Trophoblast cell (in vitro differentiated cells and primary cell): ENCODE results near the gene IMPG1.
A peak's percentile ranks its signal among the peaks of the same experiment; 100 is the strongest.

ENCODE experiments used
- DNase-seq, 2 donors: peaks; one replicate each; pipeline ENCODE4 v3.0.0-alpha.2; 2016
- H2AFZ ChIP-seq: 2 replicates; pipeline ENCODE4 v1.6.1; 2013; ENCODE audit warnings: low read length, moderate library complexity, mild to moderate bottlenecking; ENCODE audit not compliant: insufficient read depth, poor library complexity
- H2AK5ac ChIP-seq: 2 replicates; pipeline ENCODE4 v1.6.1; 2013; ENCODE audit warnings: mild to moderate bottlenecking, low read length
- H2BK120ac ChIP-seq: 2 replicates; pipeline ENCODE4 v1.6.1; 2013; ENCODE audit warnings: low read length, mild to moderate bottlenecking, moderate library complexity; ENCODE audit not compliant: insufficient read depth, poor library complexity
- H2BK12ac ChIP-seq: 2 replicates; pipeline ENCODE4 v1.6.1; 2013; ENCODE audit warnings: mild to moderate bottlenecking, low read length, moderate library complexity
- H2BK5ac ChIP-seq: 2 replicates; pipeline ENCODE4 v1.6.1; 2013; ENCODE audit warnings: low read length, low read depth, moderate library complexity, mild to moderate bottlenecking; ENCODE audit not compliant: poor library complexity
- H3K14ac ChIP-seq: 2 replicates; pipeline ENCODE4 v1.6.1; 2013; ENCODE audit warnings: mild to moderate bottlenecking, low read length
- H3K18ac ChIP-seq: 2 replicates; pipeline ENCODE4 v1.6.1; 2013; ENCODE audit warnings: mild to moderate bottlenecking, low read length
- H3K23ac ChIP-seq: 2 replicates; pipeline ENCODE4 v1.6.1; 2013; ENCODE audit warnings: low read length
- H3K27ac ChIP-seq: 2 replicates; pipeline ENCODE4 v1.5.1; 2013; ENCODE audit warnings: low read depth, mild to moderate bottlenecking, inconsistent platforms, low read length, moderate library complexity
- H3K27me3 ChIP-seq: 2 replicates; pipeline ENCODE4 v1.6.1; 2013; ENCODE audit warnings: inconsistent platforms, mild to moderate bottlenecking, low read length, moderate library complexity; ENCODE audit not compliant: insufficient read depth
- H3K36me3 ChIP-seq, 2 experiments: 1 replicate in 1 of 2; 2 replicates in 1 of 2; pipeline ENCODE4 v1.6.1; 2013; ENCODE audit warnings: low read length in 2 of 2, mild to moderate bottlenecking in 2 of 2, moderate library complexity in 1 of 2; ENCODE audit not compliant: insufficient read depth in 2 of 2, control insufficient read depth in 1 of 2
- H3K4ac ChIP-seq: 2 replicates; pipeline ENCODE4 v1.6.1; 2013; ENCODE audit warnings: low read depth, mild to moderate bottlenecking, low read length, moderate library complexity
- H3K4me1 ChIP-seq, 2 experiments: 1 replicate in 1 of 2; 2 replicates in 1 of 2; pipeline ENCODE4 v1.6.1; 2013; ENCODE audit warnings: low read length in 2 of 2, mild to moderate bottlenecking in 2 of 2, moderate library complexity in 1 of 2; ENCODE audit not compliant: insufficient read depth in 2 of 2, control insufficient read depth in 1 of 2
- H3K4me2 ChIP-seq: 2 replicates; pipeline ENCODE4 v1.6.1; 2013; ENCODE audit warnings: inconsistent platforms, mild to moderate bottlenecking, low read length, moderate library complexity
- H3K4me3 ChIP-seq: 2 replicates; pipeline ENCODE4 v1.5.1; 2013; ENCODE audit warnings: mild to moderate bottlenecking, low read depth, low read length, inconsistent platforms
- H3K79me1 ChIP-seq: one replicate; pipeline ENCODE4 v1.6.1; 2013; ENCODE audit warnings: low read length
- H3K79me2 ChIP-seq: 2 replicates; pipeline ENCODE4 v1.6.1; 2013; ENCODE audit warnings: low read length, mild to moderate bottlenecking; ENCODE audit not compliant: control insufficient read depth, insufficient read depth, poor library complexity
- H3K9ac ChIP-seq: 2 replicates; pipeline ENCODE4 v1.6.1; 2013; ENCODE audit warnings: mild to moderate bottlenecking, low read length
- H3K9me3 ChIP-seq: 2 replicates; pipeline ENCODE4 v1.6.1; 2013; ENCODE audit warnings: low read depth, mild to moderate bottlenecking, control low read depth, inconsistent platforms, low read length; ENCODE audit not compliant: insufficient read depth
- H4K12ac ChIP-seq: 2 replicates; pipeline ENCODE4 v1.6.1; 2013; ENCODE audit warnings: low read depth, mild to moderate bottlenecking, low read length, moderate library complexity
- H4K8ac ChIP-seq: 2 replicates; pipeline ENCODE4 v1.6.1; 2013; ENCODE audit warnings: low read depth, mild to moderate bottlenecking, low read length, moderate library complexity
- H4K91ac ChIP-seq: one replicate; pipeline ENCODE4 v1.6.1; 2013; ENCODE audit warnings: low read depth, mild to moderate bottlenecking, low read length, moderate library complexity
- WGBS: extraction: QIAGEN DNeasy Blood & Tissue Kit; methylation state at CpG from one replicate; pipeline ENCODE4 v1.1.7; 2013; ENCODE audit warnings: missing lambda C conversion rate; ENCODE audit not compliant: insufficient read length, insufficient coverage; ENCODE audit errors: extremely low coverage; 5-methylcytosine and 5-hydroxymethylcytosine counted together

IMPG1 gene

DNA sequence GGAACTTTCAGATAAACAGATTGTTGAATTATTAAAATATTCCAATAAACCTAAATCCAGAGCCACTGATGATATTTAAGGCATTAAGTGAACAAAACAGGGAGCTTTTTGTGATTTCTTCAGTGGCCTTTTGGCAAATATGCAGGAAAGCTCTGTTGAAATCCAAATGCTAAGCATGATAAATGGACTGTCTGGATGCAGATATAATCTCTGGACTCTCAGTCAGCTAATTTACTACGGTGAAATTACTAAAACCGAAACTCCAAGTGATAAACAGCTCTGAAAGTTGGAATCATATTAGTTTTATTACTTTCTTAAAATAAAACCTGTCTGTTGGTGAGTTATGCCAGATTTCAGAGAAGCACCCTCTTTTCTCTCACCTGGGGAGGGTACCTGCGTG is 120.3 kb downstream of the IMPG1 start:
- H4K91ac ChIP-seq: no peak overlapping the region
- no peak overlapping the region for H2AK5ac ChIP-seq
- DNase-seq: peak; percentile 49 to 83
- no peak overlapping the region for H4K12ac ChIP-seq
- no peak overlapping the region for H3K14ac ChIP-seq
- H3K4me3 ChIP-seq: no peak overlapping the region
- H3K18ac ChIP-seq: no peak overlapping the region
- H4K8ac ChIP-seq: no peak overlapping the region
- H3K27ac ChIP-seq: no peak overlapping the region
- H3K9ac ChIP-seq: no peak overlapping the region
- H2BK12ac ChIP-seq: no peak overlapping the region
- peaks cover 6 to 8% of the 10 kb centered on the region in 2 experiments for H3K4me1 ChIP-seq
- no peaks in the 10 kb centered on the region for H3K9me3 ChIP-seq
- H3K4ac ChIP-seq: no peak overlapping the region
- H3K23ac ChIP-seq: no peak overlapping the region
- no peak overlapping the region for H2BK120ac ChIP-seq
- peaks cover 6% of the 10 kb centered on the region for H3K79me1 ChIP-seq
- H2AFZ ChIP-seq: no peak overlapping the region
- H3K4me2 ChIP-seq: no peak overlapping the region
- no peaks in the 10 kb centered on the region for H3K36me3 ChIP-seq
- no peak overlapping the region for H2BK5ac ChIP-seq
- H3K79me2 ChIP-seq: no peaks in the 10 kb centered on the region
- no peaks in the 10 kb centered on the region for H3K27me3 ChIP-seq
- no CpG with 5 or more reads among the region's 3 CpGs for WGBS

DNA sequence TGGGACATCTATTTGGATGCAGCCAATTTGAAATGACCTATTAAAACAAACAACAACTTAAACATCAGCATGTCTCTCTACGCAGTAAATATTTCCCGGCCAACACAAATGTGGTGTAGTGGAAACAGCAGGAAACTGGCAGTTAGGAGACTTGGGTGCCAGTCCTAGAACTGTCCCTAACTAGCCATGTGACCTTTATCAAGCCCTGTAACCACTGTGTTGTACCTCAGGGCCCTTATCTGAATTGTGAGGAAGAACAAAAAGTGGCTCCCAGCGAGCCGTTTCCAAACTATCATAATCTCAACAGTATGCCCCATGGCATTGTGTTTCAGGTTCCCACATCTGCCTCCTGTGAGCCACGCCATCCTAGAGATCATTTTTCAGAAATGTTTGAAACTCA is 124.5 kb downstream of the IMPG1 start:
- no peak overlapping the region for H3K4me3 ChIP-seq
- no peaks in the 10 kb centered on the region for H3K9me3 ChIP-seq
- H4K8ac ChIP-seq: peak overlapping the region; percentile 9
- H3K27ac ChIP-seq: no peak overlapping the region
- no peak overlapping the region for H3K4me2 ChIP-seq
- no peaks in the 10 kb centered on the region for H3K27me3 ChIP-seq
- peaks cover 1% of the 10 kb centered on the region for H3K79me2 ChIP-seq
- peak overlapping the region; percentile 71 for H4K91ac ChIP-seq
- peak overlapping the region; percentile 48 for H3K14ac ChIP-seq
- H2BK120ac ChIP-seq: peak overlapping the region; percentile 46
- H3K9ac ChIP-seq: no peak overlapping the region
- no peak overlapping the region for H2AFZ ChIP-seq
- H3K18ac ChIP-seq: no peak overlapping the region
- peak overlapping the region; percentile 76 for H2BK12ac ChIP-seq
- no peaks in the 10 kb centered on the region for H3K36me3 ChIP-seq
- H3K4me1 ChIP-seq: peaks cover 6 to 13% of the 10 kb centered on the region in 2 experiments
- H3K4ac ChIP-seq: no peak overlapping the region
- WGBS: no CpG with 5 or more reads among the region's 5 CpGs
- peaks cover 6% of the 10 kb centered on the region for H3K79me1 ChIP-seq
- no peak overlapping the region for H4K12ac ChIP-seq
- H2AK5ac ChIP-seq: no peak overlapping the region
- H3K23ac ChIP-seq: no peak overlapping the region
- peak in 1 of 2 donors; percentile 28 for DNase-seq
- peak overlapping the region; percentile 19 for H2BK5ac ChIP-seq

DNA sequence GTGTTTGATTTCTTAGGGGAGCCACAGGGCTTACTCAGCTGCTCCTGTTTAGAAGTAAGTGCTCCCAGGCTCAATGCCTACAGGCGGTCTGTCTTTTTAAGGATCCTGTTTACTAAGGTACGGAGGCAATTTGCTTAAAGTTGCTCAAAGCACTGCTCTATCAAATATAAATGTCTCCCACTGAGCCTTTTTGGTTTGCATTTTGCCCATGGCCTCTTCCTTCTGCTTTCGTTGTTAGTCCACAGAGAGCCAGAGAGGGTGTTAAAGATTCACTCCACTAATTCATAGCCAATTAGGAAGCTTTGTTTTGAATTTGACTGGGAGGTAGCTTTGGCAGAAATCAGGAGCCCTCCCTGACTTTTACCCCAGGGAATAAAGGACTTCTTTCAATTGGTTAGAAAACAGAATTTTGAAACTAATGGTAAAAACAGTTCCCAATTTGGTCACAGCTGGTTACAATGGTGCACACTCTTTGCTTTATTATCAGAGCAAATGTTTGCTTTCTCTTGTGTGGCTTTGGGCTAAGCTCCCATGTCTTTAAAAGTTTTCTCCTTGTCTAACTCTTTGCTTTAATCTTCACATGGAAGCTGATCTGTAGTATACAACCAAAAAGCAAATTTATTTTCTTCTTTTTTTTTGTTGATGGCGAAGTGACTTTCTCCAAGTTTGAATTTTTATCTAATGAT is 126.2 kb downstream of the IMPG1 start:
- Histone ChIP-seq H3K9me3 (no peaks in the 10 kb centered on the region), H3K9ac (no peak overlapping the region)
- no CpG with 5 or more reads among the region's 4 CpGs for WGBS

DNA sequence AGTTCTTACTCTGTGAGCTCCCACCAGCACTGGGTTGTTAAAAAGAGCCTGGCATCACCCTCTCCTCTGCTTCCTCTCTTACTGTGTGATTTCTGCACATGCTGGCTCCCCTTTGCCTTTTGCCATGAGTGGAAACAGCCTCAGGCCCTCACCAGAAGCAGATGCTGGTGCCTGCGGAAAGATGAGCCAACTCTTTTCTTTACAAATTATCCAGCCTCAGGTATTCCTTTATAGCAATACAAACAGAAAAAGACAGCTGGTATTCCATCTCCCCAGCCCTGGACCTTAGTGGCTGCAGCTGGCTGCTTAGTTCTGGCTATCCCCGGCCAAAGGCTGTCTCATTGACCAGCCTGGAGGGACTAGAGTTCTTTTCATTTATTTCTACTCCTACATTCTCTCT is 129.1 kb downstream of the IMPG1 start:
- H2BK120ac ChIP-seq: no peak overlapping the region
- no CpG with 5 or more reads among the region's 2 CpGs for WGBS

More for the DNA sequence above, 126.2 kb downstream of the IMPG1 start:
- Histone ChIP-seq H3K36me3 (no peaks in the 10 kb centered on the region), H3K4me1 (peaks cover 6 to 13% of the 10 kb centered on the region in 2 experiments), H3K23ac (no peak overlapping the region), H2BK5ac (no peak overlapping the region), H3K18ac (no peak overlapping the region), H4K8ac (no peak overlapping the region), H3K14ac (no peak overlapping the region), H2BK12ac (no peak overlapping the region), H3K27ac (no peak overlapping the region), H2AK5ac (no peak overlapping the region), H3K27me3 (no peaks in the 10 kb centered on the region), H3K4ac (no peak overlapping the region), H3K79me1 (peaks cover 6% of the 10 kb centered on the region), H4K91ac (no peak overlapping the region), H3K4me2 (no peak overlapping the region), H3K4me3 (no peak overlapping the region), H3K79me2 (peaks cover 1% of the 10 kb centered on the region), H4K12ac (no peak overlapping the region), H2BK120ac (no peak overlapping the region), H2AFZ (no peak overlapping the region)
- no peak for DNase-seq

More for the DNA sequence above, 129.1 kb downstream of the IMPG1 start:
- no peak overlapping the region for H3K27ac ChIP-seq
- H2AK5ac ChIP-seq: no peak overlapping the region
- no peak overlapping the region for H2AFZ ChIP-seq
- H2BK12ac ChIP-seq: no peak overlapping the region
- peak; percentile 92 to 95 for DNase-seq
- peaks cover 2 to 5% of the 10 kb centered on the region in 2 experiments for H3K4me1 ChIP-seq
- no peak overlapping the region for H4K91ac ChIP-seq
- H3K14ac ChIP-seq: no peak overlapping the region
- H3K4me2 ChIP-seq: no peak overlapping the region
- no peaks in the 10 kb centered on the region for H3K36me3 ChIP-seq
- H3K9me3 ChIP-seq: no peaks in the 10 kb centered on the region
- H3K79me1 ChIP-seq: peaks cover 2% of the 10 kb centered on the region
- H2BK5ac ChIP-seq: no peak overlapping the region
- no peak overlapping the region for H3K9ac ChIP-seq
- H3K23ac ChIP-seq: no peak overlapping the region
- no peak overlapping the region for H4K12ac ChIP-seq
- no peak overlapping the region for H3K4me3 ChIP-seq
- H4K8ac ChIP-seq: no peak overlapping the region
- peaks cover 1% of the 10 kb centered on the region for H3K79me2 ChIP-seq
- no peaks in the 10 kb centered on the region for H3K27me3 ChIP-seq
- H3K4ac ChIP-seq: no peak overlapping the region
- H3K18ac ChIP-seq: no peak overlapping the region
